ENCODE results near the gene ANKRD13A.
"Not testable (repeated sequence)": the region's sequence is repeated elsewhere in the genome, so short reads cannot be mapped to it uniquely, and the experiment has no call there.

ANKRD13A gene

GRCh38 chr12:110006115-110006514, 6.9 kb downstream of the ANKRD13A start:
- no peak for DNase-seq (ENCODE audit: low read depth, low spot score)

DNA sequence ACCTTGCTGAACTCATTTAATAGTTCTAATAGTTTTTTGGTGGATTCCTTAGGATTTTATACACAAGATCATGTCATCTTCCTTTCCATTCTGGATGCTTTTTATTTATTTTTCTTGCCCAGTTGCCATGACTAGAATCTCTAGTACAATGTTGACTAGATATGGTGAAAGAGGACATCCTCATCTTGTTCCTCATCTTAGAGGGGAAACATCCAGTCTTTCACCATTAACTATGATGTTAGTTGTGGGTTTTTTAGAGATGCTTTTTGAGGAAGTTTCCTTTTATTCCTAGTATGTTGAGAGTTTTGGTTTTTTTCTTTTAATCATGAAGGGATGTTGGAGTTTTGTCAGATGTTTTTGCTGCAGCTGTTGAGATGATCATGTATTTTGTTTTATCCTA, 8.7 kb downstream of the ANKRD13A start:
- no peak for DNase-seq (ENCODE audit: low read depth, low spot score)

- DNase-seq (ENCODE audit: low read depth, low spot score): not testable (repeated sequence)
These were observed 9.6 kb downstream of the ANKRD13A start for GRCh38 chr12:110008681-110009398.

GRCh38 chr12:110010853-110011723, 11.9 kb downstream of the ANKRD13A start:
- DNase-seq (ENCODE audit: low read depth, low spot score): no peak

DNA sequence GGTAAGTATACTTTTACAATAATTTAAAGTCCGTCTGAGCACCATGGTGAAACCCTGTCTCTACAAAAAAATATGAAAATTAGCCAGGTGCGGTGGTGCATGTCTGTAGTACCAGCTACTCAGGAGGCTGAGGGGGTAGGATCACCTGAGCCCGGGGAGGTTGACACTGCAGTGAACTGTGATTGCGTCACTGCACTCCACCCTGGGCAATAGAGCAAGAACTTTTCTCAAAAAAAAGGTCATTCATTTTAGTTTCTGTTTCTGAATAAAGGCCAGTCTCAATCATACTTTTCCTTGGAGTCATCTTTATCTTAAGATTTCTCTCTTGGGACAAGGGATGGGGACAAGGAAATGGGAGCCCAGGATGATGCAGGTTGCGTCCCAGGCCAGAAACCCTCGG, 12.9 kb downstream of the ANKRD13A start:
- DNase-seq (ENCODE audit: low read depth, low spot score): no peak

DNA sequence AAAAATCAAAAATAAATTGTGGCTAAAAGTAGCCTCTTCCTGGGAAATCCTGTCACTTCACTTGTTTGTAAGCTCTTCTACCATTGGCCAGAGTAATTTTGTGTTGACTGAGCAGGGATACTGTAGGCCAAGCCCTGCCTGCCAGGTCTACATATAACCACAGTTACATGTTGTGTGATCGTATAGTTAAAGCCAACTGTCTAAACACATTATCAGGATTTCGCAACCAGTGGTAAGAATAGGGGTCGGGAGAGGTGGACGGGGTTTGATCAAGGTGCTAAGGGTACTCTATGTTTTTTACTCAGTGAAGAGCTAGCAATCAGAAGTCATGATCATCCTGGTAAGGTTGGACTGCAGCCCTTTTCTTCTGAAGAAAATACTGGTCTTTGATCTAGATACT, 13.4 kb downstream of the ANKRD13A start:
- no peak for DNase-seq (ENCODE audit: low read depth, low spot score)

DNA sequence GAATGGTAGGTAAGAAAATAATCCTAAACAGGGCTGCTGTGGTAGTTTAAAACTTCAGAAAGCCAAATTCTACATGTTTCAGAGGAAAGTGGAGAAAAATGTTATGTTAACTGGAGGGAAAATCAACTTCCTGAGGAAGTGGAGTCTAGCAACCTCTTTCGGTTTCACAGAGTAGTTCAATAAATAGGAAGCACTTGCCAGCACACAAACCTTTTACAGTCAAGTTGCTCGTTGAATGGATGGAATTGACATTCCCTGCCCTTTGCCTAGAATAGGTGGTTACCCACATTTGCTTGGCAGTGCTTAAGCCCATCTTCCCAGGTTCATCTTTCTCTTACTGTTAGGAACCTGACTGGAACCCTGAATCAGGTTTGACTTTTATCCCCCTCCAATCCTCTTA, 15.9 kb downstream of the ANKRD13A start:
- DNase-seq (ENCODE audit: low read depth, low spot score): no peak

- no peak for DNase-seq (ENCODE audit: low read depth, low spot score)
These were observed 21.7 kb downstream of the ANKRD13A start for GRCh38 chr12:110020956-110021355.

- DNase-seq (ENCODE audit: low read depth, low spot score): no peak
These were observed 24.1 kb downstream of the ANKRD13A start for GRCh38 chr12:110023059-110023980.

DNA sequence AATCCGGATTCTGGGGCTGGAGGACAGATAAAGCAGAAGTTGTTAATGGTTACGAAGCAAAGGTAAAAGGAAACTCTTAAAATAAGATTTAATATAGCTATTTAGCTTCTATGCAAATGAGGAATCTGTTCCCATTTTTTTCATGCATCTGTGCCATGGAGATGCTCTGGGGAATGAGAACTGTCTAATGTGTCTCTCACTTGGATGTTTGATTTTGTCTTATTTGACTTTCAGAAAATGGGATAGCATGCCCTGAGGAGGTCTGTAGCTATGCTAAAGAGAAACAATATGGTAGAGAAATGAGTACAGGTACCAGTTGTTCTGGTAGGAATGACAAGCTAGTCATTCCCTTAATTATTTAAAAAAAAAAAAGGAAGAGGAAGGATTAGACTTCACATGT, 24.8 kb downstream of the ANKRD13A start:
- DNase-seq (ENCODE audit: low read depth, low spot score): no peak

GRCh38 chr12:110028323-110028722, 29.1 kb downstream of the ANKRD13A start:
- no peak for DNase-seq (ENCODE audit: low read depth, low spot score)

DNA sequence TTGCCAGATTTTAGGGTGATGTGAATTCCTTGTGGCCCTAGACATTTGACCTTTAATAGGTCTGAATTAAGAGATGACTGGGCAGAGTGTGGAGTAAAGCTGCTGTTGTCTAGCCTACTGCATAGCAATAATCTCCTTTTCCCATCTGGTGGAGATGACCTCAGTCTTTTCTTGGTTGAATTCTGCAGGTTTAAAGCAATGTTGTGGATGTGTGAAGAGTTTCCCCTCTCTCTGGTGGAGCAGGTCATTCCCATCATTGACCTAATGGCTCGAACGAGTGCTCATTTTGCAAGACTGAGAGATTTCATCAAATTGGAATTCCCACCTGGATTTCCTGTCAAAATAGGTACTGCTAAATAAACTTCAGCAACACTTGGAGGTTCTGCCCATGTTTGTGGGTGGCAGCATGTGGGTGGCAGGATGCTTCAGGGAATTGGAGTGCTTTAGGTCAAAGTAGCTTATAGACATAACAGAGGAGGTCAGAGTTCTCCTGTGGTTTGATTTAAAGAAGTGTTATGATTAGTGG, 30.1 kb downstream of the ANKRD13A start:
- DNase-seq (ENCODE audit: low read depth, low spot score): no peak

GRCh38 chr12:110033888-110034287, 34.7 kb downstream of the ANKRD13A start:
- DNase-seq (ENCODE audit: low read depth, low spot score): no peak

DNA sequence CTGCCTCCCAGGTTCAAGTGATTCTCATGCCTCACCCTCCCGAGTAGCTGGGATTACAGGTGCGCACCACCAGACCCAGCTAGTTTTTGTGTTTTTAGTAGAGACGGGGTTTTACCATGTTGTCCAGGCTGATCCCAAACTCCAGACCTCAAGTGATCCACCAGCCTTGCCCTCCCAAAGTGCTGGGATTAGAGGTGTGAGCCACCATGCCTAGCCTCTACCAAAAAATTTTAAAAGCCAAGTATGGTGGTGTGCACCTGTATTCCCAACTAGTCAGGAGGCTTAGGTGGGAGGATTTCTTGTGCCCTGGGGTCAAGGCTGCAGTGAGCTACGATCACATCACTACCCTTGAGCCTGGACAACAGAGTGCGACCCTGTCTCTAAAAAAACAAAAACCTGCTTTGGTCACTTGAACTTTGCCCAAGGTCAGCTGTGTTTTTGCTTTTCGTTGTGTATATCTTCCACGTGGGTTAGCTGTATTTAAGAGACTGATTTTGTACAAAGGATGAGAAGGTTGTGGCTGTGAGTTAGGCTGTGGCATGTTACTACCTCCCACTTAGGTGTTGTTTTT, 36.4 kb downstream of the ANKRD13A start:
- no peak for DNase-seq (ENCODE audit: low read depth, low spot score)

GRCh38 chr12:110037315-110037714, 38.1 kb downstream of the ANKRD13A start:
- no peak for DNase-seq (ENCODE audit: low read depth, low spot score)

DNA sequence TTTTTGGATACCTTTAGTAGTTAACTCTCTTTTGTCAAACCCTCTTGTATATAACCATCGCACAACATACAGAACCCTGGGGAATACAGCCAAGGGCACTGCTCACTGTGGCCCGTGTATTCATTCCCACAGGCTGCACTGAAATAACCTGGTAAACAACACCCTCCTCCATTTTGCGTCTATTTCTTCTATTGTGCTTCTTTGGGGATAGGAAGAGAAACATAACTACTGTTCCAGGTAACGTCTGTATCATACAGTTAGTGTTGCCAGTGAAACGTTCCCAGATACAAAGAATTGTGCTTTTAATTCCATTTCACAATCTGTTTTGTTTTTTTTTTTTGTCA, 39.5 kb downstream of the ANKRD13A start:
- no peak for DNase-seq (ENCODE audit: low read depth, low spot score)

- no peak for DNase-seq (ENCODE audit: low read depth, low spot score)
These were observed 40.0 kb downstream of the ANKRD13A start for GRCh38 chr12:110039085-110039807.

DNA sequence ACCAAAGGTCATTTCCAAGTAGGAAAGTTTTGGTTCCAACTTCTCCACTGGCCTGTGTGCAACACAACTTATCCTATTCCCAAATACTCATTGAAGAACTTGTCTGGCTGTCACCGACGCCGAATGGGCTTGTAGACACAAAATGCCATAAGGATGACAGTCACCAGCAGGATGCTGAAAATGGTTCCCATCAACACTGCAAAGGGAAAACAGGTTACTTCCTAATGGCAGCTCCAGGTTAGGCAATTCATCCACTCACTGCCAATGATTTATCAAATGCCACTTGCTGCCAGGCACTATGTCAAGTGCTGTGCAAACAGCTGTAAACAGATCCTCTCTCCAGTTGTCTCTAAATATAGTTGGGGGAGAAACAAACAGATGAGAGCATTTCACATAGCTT, 43.0 kb downstream of the ANKRD13A start:
- no peak for DNase-seq (ENCODE audit: low read depth, low spot score)

GRCh38 chr12:110046451-110047187, 47.4 kb downstream of the ANKRD13A start:
- DNase-seq (ENCODE audit: low read depth, low spot score): no peak

Data from smooth muscle cell of the brain vasculature (primary cell).